Measurements from ENCODE around the gene LPP. TPM values are rescaled to one million over a fixed set of nuclear protein-coding genes. Genes with fewer than 3 reads are reported as not detected.

LPP gene
- total and polyA plus RNA-seq, 2 of the 4 experiments (the other 2 are of a cell fraction) = 16.0 to 130 TPM

DNA sequence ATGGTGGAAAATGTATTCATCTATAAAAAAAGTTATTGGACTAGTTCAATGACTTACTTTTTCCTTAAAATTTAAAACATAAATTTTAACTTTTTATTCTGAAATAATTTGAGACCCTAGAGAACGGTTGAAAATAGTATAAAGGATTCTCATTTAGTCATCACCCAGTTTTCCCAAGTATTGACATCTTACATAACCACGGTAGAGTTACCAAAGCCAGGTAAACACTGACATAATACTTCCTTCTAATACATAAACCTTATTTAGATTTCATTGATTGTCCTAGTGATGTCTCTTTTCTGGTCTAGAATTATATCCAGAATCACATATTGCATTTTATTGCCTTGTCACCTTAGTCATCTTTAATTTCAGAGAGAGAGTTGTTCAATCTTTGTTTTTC, 319.1 kb downstream of the LPP start:
- H3K18ac ChIP-seq (ENCODE audit: low read depth, low read length) = no peak overlapping the region
- H2BK120ac ChIP-seq (ENCODE audit: low read depth, low read length) = no peak overlapping the region
- no peak overlapping the region for H2AK9ac ChIP-seq (replicated peaks; ENCODE audit: low read depth, low read length, poor library complexity)
- no peak overlapping the region for H2BK5ac ChIP-seq (ENCODE audit: low read depth, low read length, poor library complexity, severe bottlenecking)
- no TSS peak for BruUV-seq (replicated peaks)
- H3K14ac ChIP-seq (replicated peaks; ENCODE audit: low read depth, low read length) = no peak overlapping the region
- H3K9me1 ChIP-seq (ENCODE audit: insufficient read depth, low read length) = peaks cover 9% of the 10 kb centered on the region
- H3K4me3 ChIP-seq (ENCODE audit: insufficient read depth, low read depth, low read length) = no peak overlapping the region
- H3K79me1 ChIP-seq (ENCODE audit: low read depth in 1 of 2, low read length in 2 of 2) = peaks cover 46 to 72% of the 10 kb centered on the region in 2 experiments
- peaks cover 11% of the 10 kb centered on the region for H3K36me3 ChIP-seq (ENCODE audit: control insufficient read depth, insufficient read depth, low read length)
- peaks cover 9% of the 10 kb centered on the region for H3K4me1 ChIP-seq (ENCODE audit: control insufficient read depth, insufficient read depth, low read length)
- in situ Hi-C loops (cut with MboI; ENCODE audit: low sequenced_read_pairs) (loop anchor here (25.0 kb wide), 1 partner anchor 664 kb away; no protein-coding TSS in a partner anchor), intact Hi-C loops (cut with micrococcal nuclease) (no loop called here), dilution Hi-C loops (cut with HindIII; ENCODE audit: low sequenced_read_pairs, unreplicated experiment) (no loop called here)
- no CpG with 5 or more reads among the region's 2 CpGs for WGBS, 2 experiments (ENCODE audit: extremely low coverage in 2 of 2, insufficient read length in 1 of 2)
- no peaks in the 10 kb centered on the region for H3K9me3 ChIP-seq (ENCODE audit: control insufficient read depth, insufficient read depth, low read length)
- no peak overlapping the region for H3K4me2 ChIP-seq (ENCODE audit: low read depth, low read length)
- H4K91ac ChIP-seq (ENCODE audit: insufficient read depth, low read depth, low read length) = no peak overlapping the region
- H3K23ac ChIP-seq (ENCODE audit: low read depth, low read length) = no peak overlapping the region
- ChIA-PET POLR2A (ENCODE audit: unreplicated experiment) (no interaction called here), CTCF (no interaction called here)
- H4K8ac ChIP-seq (ENCODE audit: low read depth in 2 of 2, low read length in 2 of 2) = no peak overlapping the region
- no peak for TF ChIP-seq BHLHE40 (IDR thresholded peaks at IDR 0.05; ENCODE audit: low read depth, low read length)
- TF ChIP-seq, protein P1, sequence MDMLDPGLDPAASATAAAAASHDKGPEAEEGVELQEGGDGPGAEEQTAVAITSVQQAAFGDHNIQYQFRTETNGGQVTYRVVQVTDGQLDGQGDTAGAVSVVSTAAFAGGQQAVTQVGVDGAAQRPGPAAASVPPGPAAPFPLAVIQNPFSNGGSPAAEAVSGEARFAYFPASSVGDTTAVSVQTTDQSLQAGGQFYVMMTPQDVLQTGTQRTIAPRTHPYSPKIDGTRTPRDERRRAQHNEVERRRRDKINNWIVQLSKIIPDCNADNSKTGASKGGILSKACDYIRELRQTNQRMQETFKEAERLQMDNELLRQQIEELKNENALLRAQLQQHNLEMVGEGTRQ (IDR thresholded peaks at IDR 0.05; ENCODE audit: low read depth, low read length) = no peak
- no peak for TF ChIP-seq MAZ (IDR thresholded peaks at IDR 0.05; ENCODE audit: borderline replicate concordance, low read depth, low read length)
- no peak for TF ChIP-seq CHD1 (IDR thresholded peaks at IDR 0.05; ENCODE audit: low read depth, low read length)
- no peak for TF ChIP-seq RAD21 (IDR thresholded peaks at IDR 0.05; ENCODE audit: low read length)
- no peak for TF ChIP-seq FOS (IDR thresholded peaks at IDR 0.05; ENCODE audit: low read depth, low read length)
- TF ChIP-seq NFE2L2 (IDR thresholded peaks at IDR 0.05; ENCODE audit: low read depth, low read length) = no peak
- TF ChIP-seq CEBPB (IDR thresholded peaks at IDR 0.05; ENCODE audit: low read depth, low read length) = no peak
- no peak for TF ChIP-seq MAFK (IDR thresholded peaks at IDR 0.05; ENCODE audit: low read depth, low read length)
- TF ChIP-seq, protein P2, sequence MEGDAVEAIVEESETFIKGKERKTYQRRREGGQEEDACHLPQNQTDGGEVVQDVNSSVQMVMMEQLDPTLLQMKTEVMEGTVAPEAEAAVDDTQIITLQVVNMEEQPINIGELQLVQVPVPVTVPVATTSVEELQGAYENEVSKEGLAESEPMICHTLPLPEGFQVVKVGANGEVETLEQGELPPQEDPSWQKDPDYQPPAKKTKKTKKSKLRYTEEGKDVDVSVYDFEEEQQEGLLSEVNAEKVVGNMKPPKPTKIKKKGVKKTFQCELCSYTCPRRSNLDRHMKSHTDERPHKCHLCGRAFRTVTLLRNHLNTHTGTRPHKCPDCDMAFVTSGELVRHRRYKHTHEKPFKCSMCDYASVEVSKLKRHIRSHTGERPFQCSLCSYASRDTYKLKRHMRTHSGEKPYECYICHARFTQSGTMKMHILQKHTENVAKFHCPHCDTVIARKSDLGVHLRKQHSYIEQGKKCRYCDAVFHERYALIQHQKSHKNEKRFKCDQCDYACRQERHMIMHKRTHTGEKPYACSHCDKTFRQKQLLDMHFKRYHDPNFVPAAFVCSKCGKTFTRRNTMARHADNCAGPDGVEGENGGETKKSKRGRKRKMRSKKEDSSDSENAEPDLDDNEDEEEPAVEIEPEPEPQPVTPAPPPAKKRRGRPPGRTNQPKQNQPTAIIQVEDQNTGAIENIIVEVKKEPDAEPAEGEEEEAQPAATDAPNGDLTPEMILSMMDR (conservative IDR thresholded peaks at IDR 0.05; ENCODE audit: low read depth, low read length) = no peak
- no peak for TF ChIP-seq MXI1 (IDR thresholded peaks at IDR 0.05; ENCODE audit: borderline replicate concordance, low read depth, low read length)
- no peak for TF ChIP-seq RFX5 (IDR thresholded peaks at IDR 0.05; ENCODE audit: low read depth, low read length)
- TF ChIP-seq POLR2A (IDR thresholded peaks at IDR 0.05; ENCODE audit: low read depth, low read length) = no peak
- TF ChIP-seq, protein P3, sequence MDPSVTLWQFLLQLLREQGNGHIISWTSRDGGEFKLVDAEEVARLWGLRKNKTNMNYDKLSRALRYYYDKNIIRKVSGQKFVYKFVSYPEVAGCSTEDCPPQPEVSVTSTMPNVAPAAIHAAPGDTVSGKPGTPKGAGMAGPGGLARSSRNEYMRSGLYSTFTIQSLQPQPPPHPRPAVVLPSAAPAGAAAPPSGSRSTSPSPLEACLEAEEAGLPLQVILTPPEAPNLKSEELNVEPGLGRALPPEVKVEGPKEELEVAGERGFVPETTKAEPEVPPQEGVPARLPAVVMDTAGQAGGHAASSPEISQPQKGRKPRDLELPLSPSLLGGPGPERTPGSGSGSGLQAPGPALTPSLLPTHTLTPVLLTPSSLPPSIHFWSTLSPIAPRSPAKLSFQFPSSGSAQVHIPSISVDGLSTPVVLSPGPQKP (IDR thresholded peaks at IDR 0.05; ENCODE audit: borderline replicate concordance, low read depth, low read length) = no peak
- H3K9ac ChIP-seq (ENCODE audit: low read depth, low read length) = no peak overlapping the region
- ATAC-seq (ENCODE audit: low read depth) = no peak
- no peak overlapping the region for H2AFZ ChIP-seq (replicated peaks; ENCODE audit: low read length, poor library complexity)
- no peak overlapping the region for H2AK5ac ChIP-seq (ENCODE audit: low read depth, low read length)
- H3K27me3 ChIP-seq (ENCODE audit: control insufficient read depth, insufficient read depth, low read length) = no peaks in the 10 kb centered on the region
- no peak overlapping the region for H4K5ac ChIP-seq (ENCODE audit: low read depth, low read length)
- no peak overlapping the region for H2BK20ac ChIP-seq (ENCODE audit: low read depth, low read length)
- DNase-seq = no peak
- no peak overlapping the region for H3K27ac ChIP-seq (ENCODE audit: insufficient read depth, low read length)
- H2BK15ac ChIP-seq (ENCODE audit: low read depth, low read length) = no peak overlapping the region
- peaks cover 39% of the 10 kb centered on the region; the same call in 1 of the 2 replicates for H4K20me1 ChIP-seq (ENCODE audit: insufficient read depth, low read length)
- no peak overlapping the region for H3K4ac ChIP-seq (ENCODE audit: low read depth, low read length)
- no peak overlapping the region for H3K56ac ChIP-seq (ENCODE audit: extremely low read depth, insufficient read depth, low read length)
